Suprapubic skin (tissue), 4 donors: Measurements from ENCODE around the gene MACO1. TPM values are rescaled to one million over a fixed set of nuclear protein-coding genes. Genes with fewer than 3 reads are reported as not detected.
"Not testable (repeated sequence)": the region's sequence is repeated elsewhere in the genome, so short reads cannot be mapped to it uniquely, and the experiment has no call there.

ENCODE experiments used
- DNase-seq, 2 donors: peaks; one replicate each; pipeline ENCODE4 v3.0.0-alpha.2; 2019; ENCODE audit warnings: low spot score in 2 of 2
- H3K27ac ChIP-seq: fragments of 200-600 bp; sonication (generic); one replicate; pipeline ENCODE4 v1.5.1; 2019
- H3K27me3 ChIP-seq: fragments of 200-600 bp; sonication (generic); one replicate; pipeline ENCODE4 v1.5.1; 2019
- H3K36me3 ChIP-seq: fragments of 200-600 bp; sonication (generic); one replicate; pipeline ENCODE4 v1.5.1; 2019
- H3K4me1 ChIP-seq: fragments of 200-600 bp; sonication (generic); one replicate; pipeline ENCODE4 v1.5.1; 2019
- H3K4me3 ChIP-seq: fragments of 200-600 bp; sonication (generic); one replicate; pipeline ENCODE4 v1.5.1; 2019; ENCODE audit warnings: mild to moderate bottlenecking
- H3K9me3 ChIP-seq: fragments of 200-600 bp; sonication (generic); one replicate; pipeline ENCODE4 v1.5.1; 2019
- EP300 ChIP-seq: sonication (generic); formaldehyde crosslinking; IDR thresholded peaks from one replicate; pipeline ENCODE4 v1.6.1; 2017; ENCODE audit warnings: antibody characterized with exemption
- POLR2A ChIP-seq, 2 donors: fragments of 450-650 bp; IDR thresholded peaks; one replicate each; pipeline ENCODE4 v1.6.1; 2017; ENCODE audit warnings: antibody characterized with exemption in 2 of 2, mild to moderate bottlenecking in 2 of 2, moderate library complexity in 2 of 2
- POLR2AphosphoS5 ChIP-seq, 3 donors: sonication (generic); formaldehyde crosslinking; IDR thresholded peaks; one replicate each; pipeline ENCODE4 v1.6.1; 2017; ENCODE audit warnings: antibody characterized with exemption in 3 of 3
- WGBS: methylation state at CpG from one replicate; pipeline ENCODE4 v1.1.5; 2018; 5-methylcytosine and 5-hydroxymethylcytosine counted together
- total RNA-seq, 4 donors: library from RNA; depleted of rRNA; stranded (reverse); fragments of >200 nt; gene quantifications; one replicate each; pipeline ENCODE4 v1.1.0, GENCODE V29; 2016
- TF ChIP-seq, protein P1 (sequence below), 2 donors: fragments of 200-600 bp in 1 of 2; fragments of 450-650 bp in 1 of 2; sonication (generic) in 1 of 2; IDR thresholded peaks; one replicate each; pipeline ENCODE4 v1.5.1; 2016 to 2019; ENCODE audit warnings: antibody characterized with exemption in 2 of 2, mild to moderate bottlenecking in 1 of 2, moderate library complexity in 1 of 2

MACO1 gene
- total RNA-seq, 4 donors from 2014 or later: 13.2 to 22.0 (median 16.0) TPM

DNA sequence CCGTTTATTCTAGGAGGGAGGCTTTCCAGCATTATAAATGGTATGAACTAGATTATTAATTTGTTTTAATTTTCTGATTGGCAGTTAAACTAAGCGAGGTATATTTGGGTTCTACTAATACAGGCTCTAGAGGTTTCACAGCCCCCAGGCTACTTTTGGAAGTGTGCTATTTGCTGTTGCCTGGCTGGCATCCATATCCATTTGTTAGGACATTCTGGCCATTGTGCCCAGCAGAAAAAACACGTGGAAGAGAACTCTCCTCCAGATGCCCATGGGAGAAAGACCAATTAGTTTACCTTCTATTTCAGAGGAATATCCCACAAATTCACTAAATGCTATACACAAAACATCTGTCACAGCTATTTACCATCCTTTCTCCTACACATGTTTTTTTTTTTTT, 29.3 kb downstream of the MACO1 start:
- DNase-seq: no peak
- TF ChIP-seq EP300: no peak
- TF ChIP-seq, protein P1, sequence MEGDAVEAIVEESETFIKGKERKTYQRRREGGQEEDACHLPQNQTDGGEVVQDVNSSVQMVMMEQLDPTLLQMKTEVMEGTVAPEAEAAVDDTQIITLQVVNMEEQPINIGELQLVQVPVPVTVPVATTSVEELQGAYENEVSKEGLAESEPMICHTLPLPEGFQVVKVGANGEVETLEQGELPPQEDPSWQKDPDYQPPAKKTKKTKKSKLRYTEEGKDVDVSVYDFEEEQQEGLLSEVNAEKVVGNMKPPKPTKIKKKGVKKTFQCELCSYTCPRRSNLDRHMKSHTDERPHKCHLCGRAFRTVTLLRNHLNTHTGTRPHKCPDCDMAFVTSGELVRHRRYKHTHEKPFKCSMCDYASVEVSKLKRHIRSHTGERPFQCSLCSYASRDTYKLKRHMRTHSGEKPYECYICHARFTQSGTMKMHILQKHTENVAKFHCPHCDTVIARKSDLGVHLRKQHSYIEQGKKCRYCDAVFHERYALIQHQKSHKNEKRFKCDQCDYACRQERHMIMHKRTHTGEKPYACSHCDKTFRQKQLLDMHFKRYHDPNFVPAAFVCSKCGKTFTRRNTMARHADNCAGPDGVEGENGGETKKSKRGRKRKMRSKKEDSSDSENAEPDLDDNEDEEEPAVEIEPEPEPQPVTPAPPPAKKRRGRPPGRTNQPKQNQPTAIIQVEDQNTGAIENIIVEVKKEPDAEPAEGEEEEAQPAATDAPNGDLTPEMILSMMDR (IDR thresholded peaks at IDR 0.05): no peak
- TF ChIP-seq POLR2A (IDR thresholded peaks at IDR 0.05): no peak
- TF ChIP-seq POLR2AphosphoS5 (IDR thresholded peaks at IDR 0.05): no peak
- Histone ChIP-seq H3K36me3 (peaks cover 41% of the 10 kb centered on the region), H3K27me3 (no peaks in the 10 kb centered on the region), H3K9me3 (no peaks in the 10 kb centered on the region), H3K4me3 (no peak overlapping the region), H3K4me1 (no peaks in the 10 kb centered on the region), H3K27ac (no peak overlapping the region)
- WGBS: 73% methylated on average over 3 of the region's 3 CpGs

DNA sequence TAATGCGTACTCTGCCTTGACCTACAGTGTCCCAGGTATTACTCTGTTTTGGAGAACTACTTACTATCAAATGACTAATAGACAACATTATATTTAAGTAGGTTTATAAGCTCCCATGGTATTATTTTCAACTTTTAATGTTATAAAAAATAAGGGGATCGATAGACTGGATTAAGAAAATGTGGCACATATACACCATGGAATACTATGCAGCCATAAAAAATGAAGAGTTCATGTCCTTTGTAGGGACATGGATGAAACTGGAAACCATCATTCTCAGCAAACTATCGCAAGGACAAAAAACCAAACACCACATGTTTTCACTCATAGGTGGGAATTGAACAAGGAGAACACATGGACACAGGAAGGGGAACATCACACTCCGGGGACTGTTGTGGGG, 30.1 kb downstream of the MACO1 start:
- not testable (repeated sequence) for H3K4me1 ChIP-seq, DNase-seq, H3K27ac ChIP-seq, H3K9me3 ChIP-seq, H3K4me3 ChIP-seq, H3K27me3 ChIP-seq
- H3K36me3 ChIP-seq: peaks cover 39% of the 10 kb centered on the region
- WGBS: 72% methylated on average over 4 of the region's 4 CpGs

DNA sequence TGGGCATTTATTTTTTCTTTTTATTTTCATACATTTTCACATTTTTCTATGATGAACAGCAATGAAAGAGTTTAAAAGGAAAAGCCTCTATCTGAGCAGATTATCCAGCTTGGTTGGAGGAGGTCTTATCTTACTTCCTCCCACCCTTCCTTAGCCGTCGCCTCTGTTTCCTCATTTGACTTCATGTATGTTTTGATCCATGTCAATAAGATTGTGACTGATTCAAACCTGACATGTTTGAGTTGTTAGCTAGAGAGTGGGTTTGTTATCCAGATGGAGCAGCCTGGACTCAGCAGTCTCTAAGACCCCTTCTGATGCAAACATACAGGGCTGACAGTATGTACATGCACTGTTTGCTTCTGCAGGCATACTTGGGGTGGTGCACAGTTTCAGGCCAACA, 31.2 kb downstream of the MACO1 start:
- Histone ChIP-seq H3K36me3 (peaks cover 36% of the 10 kb centered on the region), H3K4me3 (no peak overlapping the region), H3K4me1 (no peaks in the 10 kb centered on the region), H3K27ac (no peak overlapping the region), H3K9me3 (no peaks in the 10 kb centered on the region), H3K27me3 (no peaks in the 10 kb centered on the region)
- WGBS: 78% methylated on average over 2 of the region's 2 CpGs
- no peak for TF ChIP-seq POLR2A (IDR thresholded peaks at IDR 0.05)
- TF ChIP-seq, protein P1 (IDR thresholded peaks at IDR 0.05): no peak
- TF ChIP-seq POLR2AphosphoS5 (IDR thresholded peaks at IDR 0.05): no peak
- no peak for TF ChIP-seq EP300
- no peak for DNase-seq

DNA sequence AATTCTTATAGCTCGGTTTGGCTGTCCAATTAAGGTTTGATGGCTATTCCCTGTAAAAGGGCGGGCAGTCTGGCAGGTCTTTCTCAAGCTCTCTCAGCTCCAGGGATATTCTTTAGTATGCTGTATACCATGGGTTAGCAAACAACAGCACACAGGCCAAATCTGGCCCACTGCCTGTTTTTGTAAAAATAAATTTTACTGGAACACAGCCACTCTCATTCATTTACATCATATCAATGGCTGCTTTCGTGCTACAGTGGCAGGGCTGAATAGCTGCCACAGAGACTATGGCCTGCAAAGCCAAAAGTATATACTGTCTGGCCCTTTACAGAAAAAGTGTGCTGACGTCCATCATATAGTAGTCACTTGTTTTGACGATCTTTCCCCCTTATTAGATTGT, 32.0 kb downstream of the MACO1 start:
- no peak for DNase-seq
- 39% methylated on average over 5 of the region's 5 CpGs for WGBS
- H3K27me3 ChIP-seq: no peaks in the 10 kb centered on the region
- no peaks in the 10 kb centered on the region for H3K4me1 ChIP-seq
- no peak overlapping the region for H3K4me3 ChIP-seq
- TF ChIP-seq EP300: no peak
- TF ChIP-seq POLR2A (IDR thresholded peaks at IDR 0.05): no peak
- no peak overlapping the region for H3K27ac ChIP-seq
- H3K9me3 ChIP-seq: no peaks in the 10 kb centered on the region
- peaks cover 29% of the 10 kb centered on the region for H3K36me3 ChIP-seq

DNA sequence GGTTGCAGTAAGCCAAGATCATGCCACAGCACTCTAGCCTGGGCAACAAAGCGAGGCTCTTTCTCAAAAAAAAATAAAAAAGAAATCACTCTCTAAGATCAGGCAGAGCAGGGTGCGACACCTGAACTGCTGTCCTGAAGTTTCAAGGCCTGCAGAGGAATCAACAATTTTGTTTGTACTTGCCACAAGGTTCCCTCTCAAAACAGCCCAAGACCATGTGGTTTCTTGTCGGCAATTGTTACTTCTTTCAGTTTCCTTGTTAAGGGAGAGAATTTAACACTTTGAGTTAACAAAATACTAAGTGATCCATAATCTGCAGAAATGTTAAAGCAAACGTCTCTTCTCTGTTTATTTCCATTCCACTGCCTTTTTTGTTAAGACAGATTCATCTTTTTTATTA, 36.5 kb downstream of the MACO1 start:
- Histone ChIP-seq H3K4me1 (no peaks in the 10 kb centered on the region), H3K36me3 (peaks cover 4% of the 10 kb centered on the region), H3K4me3 (no peak overlapping the region), H3K9me3 (no peaks in the 10 kb centered on the region), H3K27me3 (no peaks in the 10 kb centered on the region), H3K27ac (no peak overlapping the region)
- TF ChIP-seq POLR2A (IDR thresholded peaks at IDR 0.05) (no peak), EP300 (no peak), POLR2AphosphoS5 (IDR thresholded peaks at IDR 0.05) (no peak)
- TF ChIP-seq, protein P1 (IDR thresholded peaks at IDR 0.05): no peak
- WGBS: 69% methylated on average over 4 of the region's 4 CpGs
- no peak for DNase-seq

DNA sequence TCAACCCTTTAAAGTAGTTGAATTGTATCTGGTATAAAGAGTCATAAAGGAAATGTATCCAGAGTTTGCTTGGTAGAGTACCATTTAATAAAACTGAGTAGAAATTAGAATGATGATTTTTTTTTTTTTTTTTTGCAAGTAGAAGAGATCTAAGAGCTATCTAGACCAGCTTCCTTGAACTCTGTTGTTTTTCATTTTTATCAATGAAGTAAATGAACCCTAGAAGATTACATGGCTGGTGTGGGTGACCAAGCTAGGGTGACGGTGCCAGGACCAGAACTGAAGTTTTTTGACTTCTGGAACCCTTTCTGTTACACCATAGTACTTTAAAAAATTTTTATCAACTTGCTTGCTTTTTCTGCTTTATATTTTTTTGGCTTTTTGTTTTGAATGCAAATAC, 36.9 kb downstream of the MACO1 start:
- H3K4me1 ChIP-seq: no peaks in the 10 kb centered on the region
- DNase-seq: no peak
- H3K36me3 ChIP-seq: peaks cover 4% of the 10 kb centered on the region
- TF ChIP-seq, protein P1 (IDR thresholded peaks at IDR 0.05): no peak
- 97% methylated on average over 1 of the region's 1 CpG for WGBS
- H3K9me3 ChIP-seq: no peaks in the 10 kb centered on the region
- H3K4me3 ChIP-seq: no peak overlapping the region
- no peak overlapping the region for H3K27ac ChIP-seq
- no peaks in the 10 kb centered on the region for H3K27me3 ChIP-seq
